HK-2 (cell line): Measurements from ENCODE around the gene THSD7B.
"Not testable (repeated sequence)": the region's sequence is repeated elsewhere in the genome, so short reads cannot be mapped to it uniquely, and the experiment has no call there.

Source experiments
- DNase-seq: peaks from one replicate; pipeline ENCODE4 v3.0.0-alpha.2; 2018; ENCODE audit not compliant: unreplicated experiment

Gene THSD7B

DNA sequence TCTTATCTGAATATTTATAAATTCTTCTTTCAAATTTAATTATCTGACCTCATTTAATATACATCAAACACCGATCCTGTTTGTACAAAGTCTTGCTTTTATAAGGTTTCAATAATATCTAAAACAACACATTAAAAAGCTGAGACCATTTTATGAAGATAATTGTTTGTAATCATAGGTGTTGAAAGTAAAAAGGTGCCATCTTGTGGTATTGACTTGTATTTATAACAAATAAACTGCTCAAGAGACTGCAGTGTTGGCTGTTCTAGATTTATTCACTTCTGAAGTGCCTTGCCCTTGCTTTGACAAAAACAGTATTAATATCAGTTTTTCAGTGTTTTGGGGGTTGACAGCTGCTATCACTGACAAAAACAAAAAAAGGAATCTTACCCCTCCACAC, 912.1 kb downstream of the THSD7B start:
- DNase-seq = no peak

DNA sequence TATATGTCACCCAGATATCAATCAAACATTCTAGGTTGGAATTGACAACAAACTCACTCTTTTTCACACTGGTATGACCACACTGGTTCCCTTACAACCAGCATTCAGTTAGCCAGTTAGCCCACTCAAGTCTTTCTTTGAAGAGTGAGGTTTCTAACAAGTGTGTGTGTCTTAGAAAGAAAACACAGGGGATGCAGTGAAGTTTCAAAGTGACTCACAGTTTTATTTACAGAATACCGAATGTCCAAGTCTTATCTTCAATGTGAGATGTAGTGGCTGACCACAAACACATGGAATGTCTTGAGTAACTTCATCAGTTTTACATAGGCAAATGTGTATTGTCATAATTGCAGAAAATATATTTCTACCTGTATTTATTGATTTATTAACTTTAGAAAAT, 924.2 kb downstream of the THSD7B start:
- no peak for DNase-seq

- DNase-seq = no peak
These were observed 928.2 kb downstream of the THSD7B start for GRCh38 chr2:137693534-137693933.

GRCh38 chr2:137696916-137697315, 931.6 kb downstream of the THSD7B start:
- DNase-seq = no peak

DNA sequence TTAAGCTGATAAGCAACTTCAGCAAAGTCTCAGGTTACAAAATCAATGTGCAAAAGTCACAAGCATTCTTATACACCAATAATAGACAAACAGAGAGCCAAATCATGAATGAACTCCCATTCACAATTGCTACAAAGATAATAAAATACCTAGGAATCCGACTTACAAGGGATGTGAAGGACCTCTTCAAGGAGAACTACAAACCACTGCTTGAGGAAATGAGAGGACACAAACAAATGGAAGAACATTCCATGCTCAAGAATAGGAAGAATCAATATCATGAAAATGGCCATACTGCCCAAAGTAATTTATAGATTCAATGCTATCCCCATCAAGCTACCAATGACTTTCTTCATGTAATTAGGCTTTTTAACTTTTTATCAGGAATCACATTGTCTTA, 934.9 kb downstream of the THSD7B start:
- not testable (repeated sequence) for DNase-seq

DNA sequence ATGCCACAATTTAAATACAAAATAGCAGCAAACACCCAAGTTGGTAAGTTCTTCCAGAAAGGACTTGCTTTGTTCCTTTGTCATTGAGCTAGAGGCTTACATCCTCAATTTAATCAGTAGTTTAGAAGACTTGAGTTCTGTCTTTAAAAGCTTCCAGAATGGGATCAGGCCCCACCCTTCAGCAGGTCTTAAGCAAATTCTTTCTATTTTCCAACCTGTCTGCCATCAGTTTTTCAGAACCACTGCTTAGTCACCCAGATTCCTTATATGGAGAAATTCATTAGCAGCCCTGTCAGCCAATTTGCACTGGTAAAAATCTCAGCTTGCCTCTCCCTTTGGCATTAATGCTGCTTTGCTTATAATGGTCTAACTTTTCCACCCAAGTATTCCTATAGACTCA, 935.3 kb downstream of the THSD7B start:
- no peak for DNase-seq

- DNase-seq = no peak
These were observed 940.0 kb downstream of the THSD7B start for GRCh38 chr2:137705296-137705695.

GRCh38 chr2:137706786-137707613, 941.7 kb downstream of the THSD7B start:
- peak; percentile 62 for DNase-seq

DNA sequence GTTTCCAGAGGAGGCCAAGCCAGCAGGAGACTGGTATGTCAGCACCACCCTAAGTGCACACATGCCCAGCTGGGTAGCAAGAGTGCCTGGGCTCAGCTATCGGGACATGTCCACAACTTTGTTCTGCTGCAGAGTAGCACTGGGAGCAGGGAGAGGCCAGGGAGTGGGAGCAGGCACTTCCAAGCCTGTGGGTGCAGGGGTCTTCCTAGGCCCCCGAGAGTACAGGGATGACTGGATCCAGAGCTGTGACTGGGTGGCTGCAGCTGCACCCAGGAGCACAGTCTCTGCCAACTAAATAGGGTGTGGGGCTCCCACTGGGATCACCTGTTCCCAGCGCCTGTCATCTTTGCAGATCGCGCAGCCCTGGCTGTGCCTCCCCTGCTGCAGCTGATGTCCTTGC, 943.0 kb downstream of the THSD7B start:
- DNase-seq = no peak

DNA sequence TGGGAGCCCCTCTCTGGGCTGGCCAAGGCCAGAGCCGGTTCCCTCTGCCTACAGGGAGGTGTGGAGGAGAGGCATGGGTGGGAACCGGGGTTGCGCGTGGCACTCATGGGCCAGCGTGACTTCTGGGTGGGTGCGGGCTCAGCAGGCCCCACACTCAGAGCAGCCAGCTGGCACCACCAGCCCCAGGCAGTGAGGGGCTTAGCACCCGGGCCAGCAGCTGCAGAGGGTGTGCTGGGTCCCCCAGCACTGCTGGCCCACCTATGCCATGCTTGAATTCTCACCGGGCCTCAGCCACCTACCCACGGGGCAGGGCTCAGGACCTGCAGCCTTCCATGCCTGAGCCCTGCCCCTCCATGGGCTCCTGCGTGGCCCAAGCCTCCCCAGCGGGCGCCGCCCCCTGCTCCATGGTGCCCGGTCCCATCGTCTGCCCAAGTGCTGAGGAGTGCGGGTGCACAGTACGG, 950.4 kb downstream of the THSD7B start:
- no peak for DNase-seq

DNA sequence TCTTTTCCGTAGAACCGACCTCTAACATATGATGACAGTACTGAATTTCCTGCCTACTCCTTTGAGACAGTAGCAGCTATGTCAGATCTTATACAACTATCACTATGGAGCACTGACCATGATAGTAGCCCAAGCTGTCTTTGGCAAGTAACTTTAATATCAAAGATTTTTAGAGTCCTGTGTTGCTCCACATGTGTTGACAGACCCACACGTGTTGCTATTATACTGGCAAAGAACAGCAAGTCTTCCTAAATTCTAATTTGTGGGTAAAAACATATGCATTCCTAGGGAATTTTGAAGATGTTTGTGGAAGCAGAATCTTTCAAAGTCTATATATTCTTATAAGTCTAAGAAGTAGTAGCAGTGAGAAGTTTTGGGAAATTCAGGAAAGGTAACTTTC, 953.4 kb downstream of the THSD7B start:
- DNase-seq = no peak

GRCh38 chr2:137721733-137722132, 956.4 kb downstream of the THSD7B start:
- no peak for DNase-seq

- no peak for DNase-seq
These were observed 959.6 kb downstream of the THSD7B start for GRCh38 chr2:137724912-137725311.
